GM21423 (cell line): Measurements from ENCODE around the gene BCAS3.

Source experiments
- ATAC-seq: cut with Tn5 transposase; IDR thresholded peaks from one replicate; pipeline ENCODE4 v1.9.1; 2021; ENCODE audit warnings: mild to moderate bottlenecking, moderate library complexity; ENCODE audit not compliant: unreplicated experiment

BCAS3 gene

GRCh38 chr17:61178284-61178683 lies 500.6 kb downstream of the BCAS3 start:
- no peak for ATAC-seq

GRCh38 chr17:61179380-61179806 lies 501.7 kb downstream of the BCAS3 start:
- no peak for ATAC-seq

GRCh38 chr17:61183793-61184192 lies 506.1 kb downstream of the BCAS3 start:
- ATAC-seq, result no peak

- no peak for ATAC-seq
Measured at GRCh38 chr17:61185385-61185784, 507.7 kb downstream of the BCAS3 start.

- ATAC-seq, result no peak
Measured at GRCh38 chr17:61187038-61187437, 509.4 kb downstream of the BCAS3 start.

GRCh38 chr17:61188081-61188480 lies 510.4 kb downstream of the BCAS3 start:
- ATAC-seq, result no peak

- no peak for ATAC-seq
Measured at GRCh38 chr17:61189968-61190367, 512.3 kb downstream of the BCAS3 start.

- ATAC-seq, result no peak
Measured at GRCh38 chr17:61196302-61196704, 518.7 kb downstream of the BCAS3 start.

- ATAC-seq, result no peak
Measured at GRCh38 chr17:61196799-61197198, 519.1 kb downstream of the BCAS3 start.

- no peak for ATAC-seq
Measured at GRCh38 chr17:61199431-61200338, 522.0 kb downstream of the BCAS3 start.

- no peak for ATAC-seq
Measured at GRCh38 chr17:61200339-61200715, 522.7 kb downstream of the BCAS3 start.

- no peak for ATAC-seq
Measured at GRCh38 chr17:61201211-61201610, 523.6 kb downstream of the BCAS3 start.

- no peak for ATAC-seq
Measured at GRCh38 chr17:61202564-61202963, 524.9 kb downstream of the BCAS3 start.

- ATAC-seq, result no peak
Measured at GRCh38 chr17:61203671-61204131, 526.0 kb downstream of the BCAS3 start.

- no peak for ATAC-seq
Measured at GRCh38 chr17:61204456-61204855, 526.8 kb downstream of the BCAS3 start.

GRCh38 chr17:61205401-61205800 lies 527.8 kb downstream of the BCAS3 start:
- ATAC-seq, result no peak

GRCh38 chr17:61205931-61206330 lies 528.3 kb downstream of the BCAS3 start:
- ATAC-seq, result no peak

- ATAC-seq, result no peak
Measured at GRCh38 chr17:61206922-61207321, 529.3 kb downstream of the BCAS3 start.

GRCh38 chr17:61208301-61209105 lies 530.9 kb downstream of the BCAS3 start:
- ATAC-seq, result no peak

GRCh38 chr17:61209106-61209439 lies 531.4 kb downstream of the BCAS3 start:
- ATAC-seq, result no peak

GRCh38 chr17:61209525-61209924 lies 531.9 kb downstream of the BCAS3 start:
- ATAC-seq, result no peak

GRCh38 chr17:61211236-61211635 lies 533.6 kb downstream of the BCAS3 start:
- no peak for ATAC-seq
